Mucosa of stomach (tissue), 1 donor: ENCODE measurements around the gene ZNF385D.

ENCODE experiments used
- H3K27me3 ChIP-seq: one replicate; pipeline ENCODE4 v1.7.0; 2013; ENCODE audit warnings: mild to moderate bottlenecking, low read length; ENCODE audit not compliant: control insufficient read depth, insufficient read depth
- H3K36me3 ChIP-seq: one replicate; pipeline ENCODE4 v1.7.0; 2013; ENCODE audit warnings: low read length; ENCODE audit not compliant: control insufficient read depth, insufficient read depth
- H3K4me1 ChIP-seq: one replicate; pipeline ENCODE4 v1.7.0; 2013; ENCODE audit warnings: mild to moderate bottlenecking, low read length; ENCODE audit not compliant: control insufficient read depth, insufficient read depth
- H3K4me3 ChIP-seq: one replicate; pipeline ENCODE4 v1.7.0; 2013; ENCODE audit warnings: low read length
- H3K9ac ChIP-seq: one replicate; pipeline ENCODE4 v1.7.0; 2013; ENCODE audit warnings: mild to moderate bottlenecking, low read length, moderate library complexity
- H3K9me3 ChIP-seq: one replicate; pipeline ENCODE4 v1.7.0; 2013; ENCODE audit warnings: mild to moderate bottlenecking, low read length, moderate library complexity; ENCODE audit not compliant: control insufficient read depth
- donor health status: Pancreatic carcinoma.

ZNF385D gene, protein sequence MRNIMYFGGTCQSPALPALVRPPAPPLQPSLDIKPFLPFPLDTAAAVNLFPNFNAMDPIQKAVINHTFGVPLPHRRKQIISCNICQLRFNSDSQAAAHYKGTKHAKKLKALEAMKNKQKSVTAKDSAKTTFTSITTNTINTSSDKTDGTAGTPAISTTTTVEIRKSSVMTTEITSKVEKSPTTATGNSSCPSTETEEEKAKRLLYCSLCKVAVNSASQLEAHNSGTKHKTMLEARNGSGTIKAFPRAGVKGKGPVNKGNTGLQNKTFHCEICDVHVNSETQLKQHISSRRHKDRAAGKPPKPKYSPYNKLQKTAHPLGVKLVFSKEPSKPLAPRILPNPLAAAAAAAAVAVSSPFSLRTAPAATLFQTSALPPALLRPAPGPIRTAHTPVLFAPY

DNA sequence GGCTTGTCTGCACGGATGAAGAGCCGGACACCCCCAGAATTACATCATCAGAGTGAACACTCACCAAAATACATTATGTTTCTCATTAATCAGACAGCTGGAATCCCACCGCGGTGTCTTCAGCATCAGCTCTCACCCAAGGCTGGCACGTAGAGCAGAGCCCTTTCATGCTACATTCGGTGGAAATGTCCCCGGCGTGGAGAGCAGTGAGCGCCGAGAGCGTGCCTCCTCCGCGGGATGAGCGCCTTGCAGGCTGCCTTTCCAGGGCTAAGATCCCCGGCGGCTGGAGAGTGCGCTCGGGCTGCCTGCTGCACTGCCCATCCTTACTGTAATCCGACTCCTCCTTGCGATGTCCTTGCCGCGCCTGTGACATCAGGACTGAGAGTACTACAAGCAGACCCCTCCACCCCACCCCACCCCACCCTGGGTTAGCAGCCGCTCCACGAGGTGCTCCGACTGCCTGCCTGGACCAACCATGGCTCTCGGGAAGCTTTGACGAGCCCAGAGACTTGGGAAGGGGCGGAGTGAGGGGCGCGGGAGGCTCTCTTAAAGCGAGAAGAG, at the start of gene ZNF385D:
TSS of gene ZNF385D (minus strand) at position 380 of the 561 bp plus-strand sequence. CDS start at position 86, 294 bp downstream.
- Histone ChIP-seq H3K27me3 (peaks cover 15% of the 10 kb centered on the region), H3K4me3 (no peak within 1 kb of the TSS), H3K9me3 (no peaks in the 10 kb centered on the region), H3K9ac (peak within 1 kb of the TSS; percentile 32), H3K4me1 (no peaks in the 10 kb centered on the region), H3K36me3 (no peaks in the 10 kb centered on the region)

DNA sequence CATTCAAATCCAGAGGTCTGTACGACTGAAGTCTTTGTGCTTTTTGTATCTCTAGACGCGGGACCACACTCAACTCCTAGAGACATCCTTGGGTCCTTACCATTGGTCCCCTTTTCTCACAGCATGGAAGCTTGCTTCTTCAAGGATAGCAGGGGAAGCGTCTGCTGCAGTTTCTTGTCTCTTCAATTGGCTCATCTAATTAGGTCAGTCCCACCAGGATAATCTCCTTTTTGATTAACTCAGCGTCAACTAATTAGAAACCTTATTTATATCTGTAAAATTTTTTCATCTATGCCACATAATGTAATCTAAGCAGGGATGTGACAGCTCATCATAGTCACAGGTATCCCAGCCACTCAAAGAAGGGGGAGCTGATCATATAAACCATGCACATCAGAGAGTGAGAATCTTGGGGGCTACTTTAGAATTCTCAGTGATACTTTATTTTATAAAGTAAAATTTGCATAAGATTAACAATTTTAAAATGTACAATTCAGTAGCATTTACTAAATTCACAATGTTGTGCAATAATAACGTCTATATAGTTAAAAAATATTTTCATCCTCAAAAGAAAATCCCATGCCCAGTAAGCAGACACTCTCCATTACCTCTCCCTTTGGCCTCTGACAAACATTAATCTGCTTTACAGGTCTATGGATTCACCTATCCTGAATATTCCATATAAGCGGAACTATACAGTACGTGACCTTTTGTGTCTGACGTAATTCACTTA, 47.5 kb upstream of the ZNF385D start:
- Histone ChIP-seq H3K27me3 (no peaks in the 10 kb centered on the region), H3K4me3 (no peak overlapping the region), H3K4me1 (no peaks in the 10 kb centered on the region), H3K36me3 (no peaks in the 10 kb centered on the region), H3K9ac (no peak overlapping the region), H3K9me3 (no peaks in the 10 kb centered on the region)

DNA sequence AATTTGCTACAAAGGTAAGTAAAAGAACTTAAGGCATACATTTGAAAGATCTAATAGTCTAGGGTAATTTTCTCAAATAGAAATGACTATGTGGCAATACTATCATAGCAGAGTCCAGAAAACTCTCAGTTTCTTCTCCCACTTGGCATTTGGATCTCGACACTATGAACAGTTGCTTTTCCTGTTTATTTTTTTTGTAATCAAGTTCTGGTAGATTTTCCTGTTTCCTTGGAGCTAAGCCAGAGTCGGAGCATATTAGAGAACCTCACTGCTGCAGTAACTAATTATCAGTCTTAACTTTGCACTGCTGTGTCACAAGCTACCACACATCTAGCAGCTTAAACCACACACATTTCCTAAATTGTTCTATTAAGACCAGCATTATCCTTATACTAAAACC, 44.9 kb upstream of the ZNF385D start:
- Histone ChIP-seq H3K9ac (no peak overlapping the region), H3K27me3 (no peaks in the 10 kb centered on the region), H3K36me3 (no peaks in the 10 kb centered on the region), H3K9me3 (no peaks in the 10 kb centered on the region), H3K4me3 (no peak overlapping the region), H3K4me1 (no peaks in the 10 kb centered on the region)

DNA sequence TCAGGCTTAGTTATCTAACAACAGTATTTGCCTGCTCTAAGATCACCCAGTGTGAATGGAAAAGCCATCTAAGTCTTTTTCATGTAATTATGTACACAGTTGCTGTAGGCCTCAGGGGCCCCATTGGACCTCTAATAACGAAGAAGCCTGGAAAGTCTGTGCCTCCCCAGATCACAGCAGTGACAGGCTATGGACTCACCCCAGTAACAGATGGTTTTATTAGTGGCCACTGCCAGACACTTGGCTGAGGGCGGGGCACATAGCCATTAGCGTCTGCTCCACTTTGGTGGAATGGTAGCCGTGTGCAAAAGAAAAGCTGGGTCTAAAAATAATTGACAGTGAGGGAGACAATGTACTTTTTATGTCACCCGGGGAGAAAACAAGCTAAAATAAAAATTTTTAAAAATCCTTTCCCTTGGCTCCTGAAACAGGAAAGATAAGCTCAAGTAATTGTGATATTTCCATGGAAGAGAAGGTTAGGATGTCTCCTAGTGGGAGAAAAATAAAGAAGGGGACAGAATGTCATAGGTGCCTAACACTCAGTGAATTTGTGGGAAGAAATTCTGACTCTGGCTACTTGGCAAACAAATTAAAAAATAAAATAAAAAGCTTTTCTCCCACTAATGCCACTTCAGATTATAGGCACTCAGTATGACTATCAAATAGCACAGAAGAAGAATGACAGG, 44.3 kb upstream of the ZNF385D start:
- H3K9me3 ChIP-seq: no peaks in the 10 kb centered on the region
- H3K9ac ChIP-seq: no peak overlapping the region
- H3K36me3 ChIP-seq: no peaks in the 10 kb centered on the region
- no peaks in the 10 kb centered on the region for H3K4me1 ChIP-seq
- H3K27me3 ChIP-seq: no peaks in the 10 kb centered on the region
- no peak overlapping the region for H3K4me3 ChIP-seq

DNA sequence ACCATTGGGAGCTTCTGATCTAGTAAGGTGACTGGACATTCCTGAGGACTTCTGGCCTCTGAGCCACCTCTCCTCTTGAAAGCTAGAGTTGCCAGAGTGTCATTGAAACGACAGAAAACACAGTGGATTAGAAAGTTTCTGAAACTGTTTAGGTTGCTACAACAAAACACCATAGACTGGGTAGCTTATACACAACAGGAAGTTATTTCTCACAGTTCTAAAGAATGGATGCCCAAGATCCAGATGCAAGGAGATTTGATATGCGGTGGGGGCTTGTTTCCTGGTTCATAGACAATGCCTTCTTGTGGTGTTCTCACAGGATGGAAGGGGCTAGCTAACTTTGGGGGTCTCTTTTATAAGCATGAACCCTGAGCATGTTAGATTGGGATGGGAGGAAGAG, 43.3 kb upstream of the ZNF385D start:
- Histone ChIP-seq H3K36me3 (no peaks in the 10 kb centered on the region), H3K4me3 (no peak overlapping the region), H3K9ac (no peak overlapping the region), H3K9me3 (no peaks in the 10 kb centered on the region), H3K27me3 (no peaks in the 10 kb centered on the region), H3K4me1 (no peaks in the 10 kb centered on the region)

DNA sequence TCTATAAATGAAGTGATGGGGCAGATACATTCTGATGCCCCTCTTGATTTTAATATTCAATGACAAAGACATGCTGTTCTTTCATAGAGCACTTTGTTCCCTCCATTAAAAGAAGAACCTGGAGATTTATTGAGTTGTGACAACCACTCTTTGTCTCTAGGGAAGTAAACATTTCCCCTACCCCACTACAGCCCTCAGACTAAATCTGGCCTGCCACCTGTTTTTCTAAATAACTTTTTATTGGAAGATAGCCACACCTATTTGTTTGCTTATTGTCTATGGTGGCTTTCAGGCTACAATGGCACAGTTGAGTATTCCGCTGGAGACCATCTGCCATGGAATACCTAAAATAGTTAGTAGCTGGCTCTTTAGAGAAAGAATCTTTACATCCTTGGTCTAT, 41.2 kb upstream of the ZNF385D start:
- Histone ChIP-seq H3K36me3 (no peaks in the 10 kb centered on the region), H3K27me3 (no peaks in the 10 kb centered on the region), H3K9me3 (no peaks in the 10 kb centered on the region), H3K4me1 (no peaks in the 10 kb centered on the region), H3K9ac (no peak overlapping the region), H3K4me3 (no peak overlapping the region)

DNA sequence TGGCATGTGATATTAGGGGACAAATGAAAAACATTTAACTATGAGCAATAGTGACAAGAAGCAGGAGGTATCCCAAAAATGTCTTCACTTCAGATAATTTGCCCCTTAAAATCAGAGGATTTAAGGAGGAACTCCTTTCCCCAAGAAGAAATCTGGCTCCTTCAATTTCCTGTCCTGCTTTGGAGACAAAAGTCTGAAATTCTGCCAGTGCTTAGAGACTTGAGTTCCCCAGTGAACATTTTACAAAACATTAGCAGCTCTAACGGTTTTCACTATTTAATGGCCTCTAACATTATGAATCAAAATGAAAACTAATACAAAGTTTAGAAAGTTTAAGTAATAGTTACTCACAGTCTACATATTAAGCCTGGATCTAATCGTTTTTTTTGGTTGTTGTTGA, 40.3 kb upstream of the ZNF385D start:
- Histone ChIP-seq H3K4me3 (no peak overlapping the region), H3K9ac (no peak overlapping the region), H3K36me3 (no peaks in the 10 kb centered on the region), H3K4me1 (no peaks in the 10 kb centered on the region), H3K9me3 (no peaks in the 10 kb centered on the region), H3K27me3 (no peaks in the 10 kb centered on the region)

DNA sequence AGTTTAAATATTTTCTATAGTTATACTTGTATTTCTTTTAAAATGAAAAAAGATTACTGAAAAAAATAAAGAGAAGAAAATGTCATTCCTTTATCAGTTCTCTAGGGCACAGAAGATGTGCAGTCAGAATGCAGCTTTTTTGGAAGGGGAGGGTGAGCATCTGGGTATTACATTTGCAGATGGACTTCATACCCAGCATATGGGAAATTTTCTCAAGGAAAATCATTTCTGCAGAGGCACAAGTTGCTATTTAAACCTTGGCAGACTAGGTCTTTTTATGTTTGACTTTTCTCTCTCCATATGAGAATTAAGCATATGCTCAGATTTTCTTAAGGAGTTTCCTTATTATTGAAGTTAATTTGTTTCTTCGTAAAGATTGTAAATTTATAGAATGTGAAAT, 39.5 kb upstream of the ZNF385D start:
- Histone ChIP-seq H3K36me3 (no peaks in the 10 kb centered on the region), H3K4me3 (no peak overlapping the region), H3K9me3 (no peaks in the 10 kb centered on the region), H3K9ac (no peak overlapping the region), H3K27me3 (no peaks in the 10 kb centered on the region), H3K4me1 (no peaks in the 10 kb centered on the region)

DNA sequence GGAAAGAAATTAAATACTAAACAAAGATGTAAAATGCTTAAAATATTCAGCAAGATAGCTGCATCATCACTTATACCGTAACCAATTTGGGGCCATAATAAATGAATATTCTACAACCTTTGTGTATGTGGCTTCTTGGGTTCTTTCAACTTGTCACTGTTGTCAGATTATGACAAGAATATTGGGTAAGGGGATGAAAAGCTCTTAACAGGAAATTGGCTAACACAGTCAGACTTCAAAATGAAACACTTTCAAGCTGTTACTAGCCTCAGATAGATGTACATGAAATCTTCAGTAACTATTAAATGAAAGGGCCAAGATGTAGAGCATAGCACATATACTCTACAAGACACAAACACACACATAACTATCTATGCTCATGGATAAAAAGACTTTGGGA, 38.7 kb upstream of the ZNF385D start:
- Histone ChIP-seq H3K9ac (no peak overlapping the region), H3K36me3 (no peaks in the 10 kb centered on the region), H3K27me3 (no peaks in the 10 kb centered on the region), H3K4me1 (no peaks in the 10 kb centered on the region), H3K9me3 (no peaks in the 10 kb centered on the region), H3K4me3 (no peak overlapping the region)

DNA sequence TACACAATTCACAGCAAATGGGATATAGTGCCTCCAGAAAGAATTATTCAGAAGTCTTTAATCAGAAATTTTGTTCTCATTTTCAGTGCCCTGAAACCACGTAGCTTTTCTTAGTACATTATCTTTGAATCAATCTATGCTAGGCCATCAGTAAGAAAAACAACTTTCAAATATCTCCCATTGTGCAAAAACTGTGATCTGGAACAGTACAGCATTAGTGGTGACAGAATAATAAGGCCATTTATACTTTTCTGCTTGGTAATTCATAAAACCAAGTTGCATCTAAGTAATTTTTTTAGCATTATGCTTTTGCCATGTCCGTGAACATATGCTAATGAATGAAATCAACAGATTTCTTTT, 35.4 kb upstream of the ZNF385D start:
- H3K4me3 ChIP-seq: no peak overlapping the region
- H3K9me3 ChIP-seq: no peaks in the 10 kb centered on the region
- no peaks in the 10 kb centered on the region for H3K36me3 ChIP-seq
- no peaks in the 10 kb centered on the region for H3K27me3 ChIP-seq
- no peak overlapping the region for H3K9ac ChIP-seq
- no peaks in the 10 kb centered on the region for H3K4me1 ChIP-seq

DNA sequence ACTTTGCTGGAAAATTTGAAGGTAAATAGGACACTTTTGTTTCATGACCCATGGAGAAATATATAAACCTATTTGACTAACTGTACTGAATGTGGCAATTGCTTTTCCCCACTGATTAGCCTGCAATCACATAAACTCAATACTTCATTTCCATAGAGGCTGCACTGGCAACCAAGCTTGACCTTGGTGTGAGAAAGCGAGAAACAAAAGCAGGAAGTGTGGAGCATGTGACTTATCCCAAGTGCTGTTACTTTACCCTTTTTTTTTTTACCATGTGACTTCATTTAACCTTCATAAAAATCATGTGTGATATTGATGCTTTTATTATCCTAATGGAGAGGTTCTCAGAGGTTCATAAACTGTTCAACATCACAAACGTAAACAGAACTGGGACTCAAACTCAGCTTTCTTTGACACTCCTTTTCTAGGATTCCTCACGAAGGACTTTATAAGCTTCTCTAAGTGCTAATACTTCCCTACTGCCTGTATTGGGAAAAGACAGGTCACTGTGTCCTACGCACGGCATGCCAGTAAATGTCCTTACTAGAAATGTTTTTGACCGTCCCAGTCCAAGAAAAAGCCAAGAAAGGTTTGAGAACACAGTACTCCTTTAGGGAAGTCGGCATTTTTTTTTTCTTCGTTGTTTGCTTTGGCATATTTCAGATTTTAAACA, 34.9 kb upstream of the ZNF385D start:
- Histone ChIP-seq H3K9ac (no peak overlapping the region), H3K27me3 (no peaks in the 10 kb centered on the region), H3K9me3 (no peaks in the 10 kb centered on the region), H3K4me3 (no peak overlapping the region), H3K36me3 (no peaks in the 10 kb centered on the region), H3K4me1 (no peaks in the 10 kb centered on the region)
